ENCODE measurements around the gene FOXP1.

Gene FOXP1

GRCh38 chr3:71225002-71225684, 358.4 kb downstream of the FOXP1 start:
- no peak for DNase-seq

GRCh38 chr3:71219744-71220638, 363.5 kb downstream of the FOXP1 start:
- DNase-seq: peak; percentile 72

- no peak for DNase-seq
These were observed 365.0 kb downstream of the FOXP1 start for GRCh38 chr3:71218508-71218907.

GRCh38 chr3:71217640-71218222, 365.8 kb downstream of the FOXP1 start:
- no peak for DNase-seq

- no peak for DNase-seq
These were observed 368.2 kb downstream of the FOXP1 start for GRCh38 chr3:71215351-71215750.

GRCh38 chr3:71214797-71215196, 368.7 kb downstream of the FOXP1 start:
- DNase-seq: no peak

GRCh38 chr3:71214016-71214415, 369.5 kb downstream of the FOXP1 start:
- no peak for DNase-seq

- DNase-seq: no peak
These were observed 372.4 kb downstream of the FOXP1 start for GRCh38 chr3:71211083-71211482.

GRCh38 chr3:71210257-71211007, 373.1 kb downstream of the FOXP1 start:
- no peak for DNase-seq

- no peak for DNase-seq
These were observed 375.1 kb downstream of the FOXP1 start for GRCh38 chr3:71208211-71209095.

- DNase-seq: no peak
These were observed 375.9 kb downstream of the FOXP1 start for GRCh38 chr3:71207632-71208031.

- DNase-seq: no peak
These were observed 377.0 kb downstream of the FOXP1 start for GRCh38 chr3:71206305-71207165.

GRCh38 chr3:71203727-71204488, 379.6 kb downstream of the FOXP1 start:
- no peak for DNase-seq

GRCh38 chr3:71202848-71203533, 380.5 kb downstream of the FOXP1 start:
- no peak for DNase-seq

- no peak for DNase-seq
These were observed 381.6 kb downstream of the FOXP1 start for GRCh38 chr3:71201939-71202338.

- no peak for DNase-seq
These were observed 385.5 kb downstream of the FOXP1 start for GRCh38 chr3:71197841-71198565.

GRCh38 chr3:71195492-71195891, 388.0 kb downstream of the FOXP1 start:
- DNase-seq: no peak

GRCh38 chr3:71194785-71195184, 388.7 kb downstream of the FOXP1 start:
- DNase-seq: no peak

- DNase-seq: no peak
These were observed 392.5 kb downstream of the FOXP1 start for GRCh38 chr3:71191031-71191482.

Data from activated CD4-positive, alpha-beta T cell treated with anti-CD3 and anti-CD28 coated beads, Interleukin-10, Interleukin-2, amounts not matched to agents 100 ng/mL and 50 ng/mL, durations not matched to agents 16 hours and 8 hours (primary cell).